K562 (cell line): ENCODE data around the gene ACTN1. TPM values are rescaled to one million over a fixed set of nuclear protein-coding genes. Genes with fewer than 3 reads are reported as not detected.

Experiments
- ATAC-seq: fragments of 200-7000 bp; cut with Tn5 transposase; 3 replicates; pipeline ENCODE4 v1.9.1; 2020; ENCODE audit warnings: moderate library complexity
- BruUV-seq: library from RNA; stranded (reverse); fragments of 400-500 nt; replicated peaks from 2 replicates; lab custom pipeline; 2021; lab: Mats Ljungman, UMichigan
- CTCF ChIA-PET: fragments of 300-600 bp; formaldehyde crosslinking; extraction: SDS; loops from one replicate; lab custom pipeline; 2021; ENCODE audit warnings: low intra/inter-chr PET ratio; lab: Yijun Ruan, JAX
- POLR2A ChIA-PET: fragments of 300-600, 350-650 bp; sonication (Branson Sonifier 250); formaldehyde crosslinking; extraction: SDS; loops from one replicate; lab custom pipeline; 2021; ENCODE audit warnings: antibody characterized with exemption, inconsistent platforms; lab: Yijun Ruan, JAX
- DNase-seq, 4 experiments: peaks; one replicate each; pipeline versions ENCODE4 v3.0.0 to v3.0.0-alpha.2; 2011 to 2018; ENCODE audit warnings: low spot score in 3 of 4, mixed read lengths in 3 of 4; ENCODE audit errors: extremely low read depth in 1 of 4
- FAIRE-seq: peaks from 2 replicates; lab custom pipeline; 2011; peaks lifted over from hg19 to GRCh38; lab: Jason Lieb, UNC
- H2AFZ ChIP-seq: 2 replicates; pipeline ENCODE4 v1.6.0; 2011; ENCODE audit warnings: low read depth, low read length, control low read depth, inconsistent platforms
- H3K27ac ChIP-seq: fragments of 200-600 bp; 3 replicates; pipeline ENCODE4 v1.8.0; 2011; ENCODE audit warnings: low read depth, mild to moderate bottlenecking, control low read depth, inconsistent platforms, low read length, moderate library complexity, mixed read lengths; ENCODE audit errors: extremely low read depth
- H3K27me3 ChIP-seq, 2 experiments: fragments of 300-600 bp in 1 of 2; 2 replicates in 1 of 2; 3 replicates in 1 of 2; pipeline versions ENCODE4 v1.6.0 to v1.8.0; 2011; ENCODE audit warnings: inconsistent platforms in 2 of 2, low read length in 2 of 2, mild to moderate bottlenecking in 1 of 2, mixed read lengths in 1 of 2, moderate library complexity in 1 of 2; ENCODE audit not compliant: control insufficient read depth in 2 of 2, insufficient read depth in 2 of 2
- H3K36me3 ChIP-seq: fragments of 300-600 bp; 3 replicates; pipeline ENCODE4 v1.8.0; 2011; ENCODE audit warnings: mild to moderate bottlenecking, low read length, inconsistent platforms; ENCODE audit not compliant: control insufficient read depth, insufficient read depth
- H3K4me1 ChIP-seq, 2 experiments: fragments of 200-600 bp in 1 of 2; replicated peaks in 1 of 2; 2 replicates in 1 of 2; 3 replicates in 1 of 2; pipeline versions ENCODE4 v1.5.1 to v1.8.0; 2011; ENCODE audit warnings: inconsistent platforms in 2 of 2, low read length in 2 of 2, mild to moderate bottlenecking in 1 of 2, mixed read lengths in 1 of 2, moderate library complexity in 1 of 2; ENCODE audit not compliant: control insufficient read depth in 2 of 2, insufficient read depth in 2 of 2
- H3K4me2 ChIP-seq: 2 replicates; pipeline ENCODE4 v1.6.1; 2011; ENCODE audit warnings: low read length, control low read depth, inconsistent platforms, mixed read lengths; ENCODE audit not compliant: insufficient read depth
- H3K4me3 ChIP-seq: fragments of 200-600 bp; sonication (generic), shearing (Covaris generic); 2 replicates; pipeline ENCODE4 v1.5.1; 2016; ENCODE audit warnings: control low read depth, inconsistent platforms
- H3K79me2 ChIP-seq: fragments of 200-600 bp; 3 replicates; pipeline ENCODE4 v1.8.0; 2011; ENCODE audit warnings: low read length, inconsistent platforms; ENCODE audit not compliant: control insufficient read depth, insufficient read depth
- H3K9ac ChIP-seq, 2 experiments: 2 replicates each; pipeline versions ENCODE4 v1.6.0 to v1.6.1; 2011; ENCODE audit warnings: low read depth in 2 of 2, low read length in 2 of 2, control low read depth in 1 of 2, inconsistent platforms in 1 of 2, mild to moderate bottlenecking in 1 of 2, mixed read lengths in 1 of 2; ENCODE audit not compliant: insufficient read depth in 1 of 2
- H3K9me1 ChIP-seq: one replicate; pipeline ENCODE4 v1.6.0; 2011; ENCODE audit warnings: inconsistent platforms, mild to moderate bottlenecking, low read length, moderate library complexity; ENCODE audit not compliant: control insufficient read depth, insufficient read depth
- H3K9me3 ChIP-seq: replicated peaks from 2 replicates; pipeline ENCODE4 v1.5.1; 2011; ENCODE audit warnings: low read depth, low read length, inconsistent platforms; ENCODE audit not compliant: control insufficient read depth, insufficient read depth
- H4K20me1 ChIP-seq: replicated peaks from 2 replicates; pipeline ENCODE4 v1.6.1; 2011; ENCODE audit warnings: low read length, inconsistent platforms, mixed read lengths; ENCODE audit not compliant: control insufficient read depth, insufficient read depth
- BCOR ChIP-seq: fragments of 450-650 bp; IDR thresholded peaks from 2 replicates; pipeline ENCODE4 v1.6.1; 2016
- DMBX1 ChIP-seq: fragments of 250-450 bp; sonication (Bioruptor Pico); IDR thresholded peaks from 2 replicates; pipeline ENCODE4 v1.8.0; 2022; ENCODE audit warnings: inconsistent platforms, mild to moderate bottlenecking, moderate library complexity, borderline replicate concordance
- HNRNPH1 ChIP-seq: fragments of 200-400 bp; formaldehyde crosslinking; optimal IDR thresholded peaks from 2 replicates; pipeline ENCODE3; 2017; ENCODE audit warnings: low read depth, mild to moderate bottlenecking, low read length, moderate library complexity
- KDM4B ChIP-seq, 2 experiments: fragments of 450-650 bp in 1 of 2; sonication (generic) in 1 of 2; IDR thresholded peaks; 2 replicates each; pipeline ENCODE4 v1.6.1; 2016 to 2017; ENCODE audit warnings: borderline replicate concordance in 2 of 2, antibody characterized with exemption in 1 of 2, low read depth in 1 of 2, mild to moderate bottlenecking in 1 of 2
- KHSRP ChIP-seq: fragments of 450-650 bp; IDR thresholded peaks from 2 replicates; pipeline ENCODE4 v1.6.1; 2017
- NUFIP1 ChIP-seq: fragments of 450-650 bp; IDR thresholded peaks from 2 replicates; pipeline ENCODE4 v1.6.1; 2018; ENCODE audit not compliant: partially characterized antibody
- ZNF140 ChIP-seq: fragments of 250-450 bp; sonication (Bioruptor Pico); IDR thresholded peaks from 2 replicates; pipeline ENCODE4 v1.8.0; 2021; ENCODE audit warnings: moderate library complexity, mild to moderate bottlenecking, inconsistent platforms
- ZNF41 ChIP-seq: fragments of 250-450 bp; sonication (Bioruptor Pico); conservative IDR thresholded peaks from 2 replicates; pipeline ENCODE4 v1.4.0; 2020; ENCODE audit warnings: mild to moderate bottlenecking
- ZNF695 ChIP-seq: fragments of 450-650 bp; formaldehyde crosslinking; IDR thresholded peaks from 2 replicates; pipeline ENCODE4 v1.4.0; 2020; ENCODE audit warnings: mild to moderate bottlenecking, moderate library complexity
- whole genome bisulfite sequencing: fragments of 100-300 bp; shearing (Covaris generic); methylation state at CpG from one replicate; pipeline ENCODE4 v1.1.6; 2016; ENCODE audit warnings: low coverage, mixed read lengths; ENCODE audit not compliant: insufficient coverage; ENCODE audit errors: missing lambda C conversion rate; 5-methylcytosine and 5-hydroxymethylcytosine counted together
- in situ Hi-C: fragments of 300-500 bp; cut with MboI; formaldehyde crosslinking; loops from 4 replicates; pipeline ENCODE4 v1.15.0; 2018; ENCODE audit warnings: inconsistent platforms, mixed read lengths
- intact Hi-C: fragments of 100-400 bp; cut with micrococcal nuclease; formaldehyde crosslinking; loops from 2 replicates; pipeline ENCODE4 v1.14.2; 2022
- polyA plus RNA-seq, 8 experiments: library from polyadenylated mRNA; depleted of rRNA in 4 of 8; stranded (reverse) in 5 of 8; unstranded in 3 of 8; fragments of >200 nt; fragmentation: Nextera tagmentation in 2 of 8; fragmentation: Illumina TruSeq in 1 of 8; extraction: Ambion mirVana in 2 of 8; extraction: Trizol in 1 of 8; gene quantifications; 2 replicates each; pipeline versions ENCODE4 v1.2.1 to v1.2.3, GENCODE V29; 2011 to 2014; ENCODE audit warnings: inconsistent platforms in 1 of 8, missing spikeins in 1 of 8
- total RNA-seq, 7 experiments: library from RNA; depleted of rRNA in 6 of 7; stranded (reverse); fragments of >200 nt in 6 of 7; fragmentation: Illumina TruSeq in 2 of 7; extraction: Trizol in 2 of 7; gene quantifications; 2 replicates each; pipeline versions ENCODE4 v1.2.1 to v1.2.3, GENCODE V29; 2011 to 2021; ENCODE audit warnings: low replicate concordance in 1 of 7
- TF ChIP-seq, protein P1 (sequence below): sonication (generic); formaldehyde crosslinking; IDR thresholded peaks from 2 replicates; pipeline ENCODE4 v1.8.1; 2023; ENCODE audit warnings: mild to moderate bottlenecking, missing genetic modification reagents

The ACTN1 gene
- total and polyA plus RNA-seq, 9 of the 15 experiments (the other 6 are each of a cell fraction or from before 2014, with no cell fraction given): 2.2 to 67.7 (median 34.5) TPM

DNA sequence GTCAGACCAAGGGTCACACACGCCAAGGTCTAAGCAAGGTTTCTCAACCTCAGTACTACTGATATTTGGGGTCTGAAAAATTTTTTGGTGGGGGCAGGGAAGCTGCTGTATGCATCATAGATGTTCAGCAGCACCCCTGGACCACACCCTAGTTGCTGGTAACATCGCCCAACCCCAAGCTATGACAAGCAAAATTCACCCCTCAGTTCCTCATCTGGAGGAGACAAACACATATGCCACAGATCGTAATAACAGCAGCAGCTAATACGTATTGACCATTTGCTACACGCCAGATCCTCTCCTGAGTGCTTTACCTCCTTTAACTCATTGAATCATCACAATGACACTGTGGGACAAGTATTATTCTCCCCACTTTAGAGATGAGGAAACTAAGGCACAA lies 46.4 kb downstream of the ACTN1 start:
- H3K4me1 ChIP-seq: peaks cover 7 to 16% of the 10 kb centered on the region in 2 experiments; a peak in 4 of 5 replicates

DNA sequence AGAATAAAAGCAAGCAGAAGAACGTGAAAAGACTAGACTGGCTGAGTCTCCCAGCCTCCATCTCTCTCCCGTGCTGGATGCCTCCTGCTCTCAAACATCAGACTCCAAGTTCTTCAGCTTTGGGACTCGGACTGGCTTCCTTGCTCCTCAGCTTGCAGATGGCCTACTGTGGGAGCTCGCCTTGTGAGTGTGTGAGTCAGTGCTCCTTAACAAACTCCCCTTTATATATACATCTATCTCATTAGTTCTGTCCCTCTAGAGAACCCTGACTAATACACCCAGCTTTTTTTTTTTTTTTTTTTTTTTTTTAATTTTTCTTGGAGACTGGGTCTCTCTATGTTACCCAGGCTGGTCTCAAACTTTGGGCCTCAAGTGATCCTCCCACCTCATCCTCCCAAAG lies 46.9 kb downstream of the ACTN1 start:
- Histone ChIP-seq H2AFZ (no peak overlapping the region), H3K4me3 (no peak overlapping the region), H3K4me1 (peaks cover 4 to 13% of the 10 kb centered on the region in 2 experiments; a peak in 3 of 5 replicates), H3K27me3 (no peaks in the 10 kb centered on the region), H3K79me2 (peaks cover 7% of the 10 kb centered on the region), H4K20me1 (peaks cover 24% of the 10 kb centered on the region), H3K9me3 (peaks cover 1% of the 10 kb centered on the region; the same call in 1 of the 2 replicates), H3K27ac (no peak overlapping the region), H3K36me3 (no peaks in the 10 kb centered on the region; the same call in 2 of the 3 replicates), H3K9me1 (no peaks in the 10 kb centered on the region), H3K9ac (no peak overlapping the region), H3K4me2 (no peak overlapping the region)
- ATAC-seq (no peak), FAIRE-seq (no peak), DNase-seq (no peak)
- POLR2A ChIA-PET: no interaction called here
- in situ Hi-C loops: no loop called here
- CTCF ChIA-PET: no interaction called here
- BruUV-seq: no TSS peak
- 67% methylated on average over 4 of the region's 4 CpGs for WGBS
- intact Hi-C loops: no loop called here
- TF ChIP-seq, protein P1, sequence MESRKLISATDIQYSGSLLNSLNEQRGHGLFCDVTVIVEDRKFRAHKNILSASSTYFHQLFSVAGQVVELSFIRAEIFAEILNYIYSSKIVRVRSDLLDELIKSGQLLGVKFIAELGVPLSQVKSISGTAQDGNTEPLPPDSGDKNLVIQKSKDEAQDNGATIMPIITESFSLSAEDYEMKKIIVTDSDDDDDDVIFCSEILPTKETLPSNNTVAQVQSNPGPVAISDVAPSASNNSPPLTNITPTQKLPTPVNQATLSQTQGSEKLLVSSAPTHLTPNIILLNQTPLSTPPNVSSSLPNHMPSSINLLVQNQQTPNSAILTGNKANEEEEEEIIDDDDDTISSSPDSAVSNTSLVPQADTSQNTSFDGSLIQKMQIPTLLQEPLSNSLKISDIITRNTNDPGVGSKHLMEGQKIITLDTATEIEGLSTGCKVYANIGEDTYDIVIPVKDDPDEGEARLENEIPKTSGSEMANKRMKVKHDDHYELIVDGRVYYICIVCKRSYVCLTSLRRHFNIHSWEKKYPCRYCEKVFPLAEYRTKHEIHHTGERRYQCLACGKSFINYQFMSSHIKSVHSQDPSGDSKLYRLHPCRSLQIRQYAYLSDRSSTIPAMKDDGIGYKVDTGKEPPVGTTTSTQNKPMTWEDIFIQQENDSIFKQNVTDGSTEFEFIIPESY (CRISPR knock-in tag): no peak
- TF ChIP-seq KHSRP (no peak), HNRNPH1 (no peak)

More for the DNA sequence above, 46.4 kb downstream of the ACTN1 start:
- Histone ChIP-seq H2AFZ (no peak overlapping the region), H3K9me3 (no peaks in the 10 kb centered on the region), H3K27me3 (no peaks in the 10 kb centered on the region), H3K9ac (no peak overlapping the region), H3K4me3 (no peak overlapping the region), H3K9me1 (no peaks in the 10 kb centered on the region), H3K27ac (no peak overlapping the region), H4K20me1 (peaks cover 28% of the 10 kb centered on the region), H3K79me2 (peaks cover 7% of the 10 kb centered on the region)
- WGBS: 91% methylated on average over 4 of the region's 5 CpGs
- FAIRE-seq (no peak), DNase-seq (no peak), ATAC-seq (no peak)
- no TSS peak for BruUV-seq
- intact Hi-C loops: no loop called here
- CTCF ChIA-PET: no interaction called here
- TF ChIP-seq ZNF41 (CRISPR knock-in tag) (no peak), ZNF140 (CRISPR knock-in tag) (no peak), DMBX1 (CRISPR knock-in tag) (no peak), NUFIP1 (no peak), BCOR (no peak), ZNF695 (CRISPR knock-in tag) (no peak), KDM4B (IDR thresholded peaks at IDR 0.05; ENCODE audit: borderline replicate concordance in 2 of 2, low read depth in 1 of 2) (no peak)
- TF ChIP-seq, all 486 proteins: peak for 0
- Histone ChIP-seq H3K36me3 (no peaks in the 10 kb centered on the region; the same call in 2 of the 3 replicates), H3K4me2 (no peak overlapping the region)
- in situ Hi-C loops: no loop called here
- POLR2A ChIA-PET: no interaction called here
